Measurements from ENCODE around the gene CYP2W1. TPM values are rescaled to one million over a fixed set of nuclear protein-coding genes. Genes with fewer than 3 reads are reported as not detected.

CYP2W1 gene
- total RNA-seq, 1 experiment from 2014 or later = not detected

- Histone ChIP-seq H3K4me3 (replicated peaks in 1 of 2; ENCODE audit: low read depth in 1 of 2, low read length in 2 of 2) (no peak overlapping the region), H3K36me3 (ENCODE audit: control insufficient read depth in 1 of 2, insufficient read depth in 2 of 2, low read length in 2 of 2) (no peaks in the 10 kb centered on the region; a peak in 1 of 4 replicates), H3K4me1 (ENCODE audit: control insufficient read depth in 1 of 2, insufficient read depth in 2 of 2, low read length in 2 of 2) (peaks cover 0 to 9% of the 10 kb centered on the region in 2 experiments; a peak in 2 of 4 replicates), H3K9me3 (ENCODE audit: control insufficient read depth in 1 of 2, insufficient read depth in 1 of 2, low read depth in 1 of 2, low read length in 2 of 2) (no peaks in the 10 kb centered on the region), H3K9me2 (ENCODE audit: insufficient read depth) (no peaks in the 10 kb centered on the region), H3K9ac (ENCODE audit: low read length) (no peak overlapping the region), H3K27me3 (ENCODE audit: insufficient read depth, low read length) (no peaks in the 10 kb centered on the region), H3K79me2 (ENCODE audit: insufficient read depth, low read length) (no peaks in the 10 kb centered on the region), H2AFZ (ENCODE audit: low read depth, low read length, poor library complexity, severe bottlenecking) (no peak overlapping the region), H3K27ac (ENCODE audit: low read depth, low read length) (no peak overlapping the region), H3K4me2 (ENCODE audit: low read length) (no peak overlapping the region), H4K20me1 (ENCODE audit: insufficient read depth) (no peaks in the 10 kb centered on the region)
- TF ChIP-seq ZFX (IDR thresholded peaks at IDR 0.05) = no peak
- no peak for TF ChIP-seq YY1 (IDR thresholded peaks at IDR 0.05; ENCODE audit: extremely low read depth, insufficient replicate concordance, low read depth, low read length)
- no peak for TF ChIP-seq TCF7L2 (IDR thresholded peaks at IDR 0.05; ENCODE audit: borderline replicate concordance, extremely low read depth, insufficient read depth, insufficient read length)
- no peak for TF ChIP-seq EZH2phosphoT487 (IDR thresholded peaks at IDR 0.05; ENCODE audit: borderline replicate concordance)
- TF ChIP-seq SIN3A (IDR thresholded peaks at IDR 0.05; ENCODE audit: low read depth) = no peak
- TF ChIP-seq SRF (IDR thresholded peaks at IDR 0.05; ENCODE audit: low read depth) = no peak
- TF ChIP-seq JUND (IDR thresholded peaks at IDR 0.05) = no peak
- no peak for TF ChIP-seq RAD21 (IDR thresholded peaks at IDR 0.05; ENCODE audit: low read depth)
- TF ChIP-seq CBX3 (IDR thresholded peaks at IDR 0.05; ENCODE audit: low read depth) = no peak
- no peak for TF ChIP-seq FOSL1 (IDR thresholded peaks at IDR 0.05; ENCODE audit: low read depth)
- TF ChIP-seq MAX (IDR thresholded peaks at IDR 0.05) = no peak
- TF ChIP-seq CEBPB (IDR thresholded peaks at IDR 0.05; ENCODE audit: low read depth) = no peak
- no peak for TF ChIP-seq POLR2A (IDR thresholded peaks at IDR 0.05; ENCODE audit: borderline replicate concordance, extremely low read depth, insufficient read depth, insufficient read length)
- TF ChIP-seq EZH2 (IDR thresholded peaks at IDR 0.05) = no peak
- TF ChIP-seq SP1 (IDR thresholded peaks at IDR 0.05; ENCODE audit: low read depth) = no peak
- no peak for TF ChIP-seq ATF3 (IDR thresholded peaks at IDR 0.05)
- no peak for TF ChIP-seq ELF1 (IDR thresholded peaks at IDR 0.05; ENCODE audit: borderline replicate concordance, low read depth)
- TF ChIP-seq EGR1 (IDR thresholded peaks at IDR 0.05; ENCODE audit: low read depth) = no peak
- TF ChIP-seq ZBTB33 (IDR thresholded peaks at IDR 0.05; ENCODE audit: extremely low read depth, insufficient replicate concordance, low read length) = no peak
- ChIA-PET RAD21 (ENCODE audit: low non-redundant PET in 1 of 2, low total read pairs in 2 of 2, uncharacterized antibody in 2 of 2, unreplicated experiment in 2 of 2) (no interaction called here), CTCF (interaction anchor here (2.0 kb wide), 1 partner anchor 69 kb away, joined by 5 read pairs; no protein-coding TSS in a partner anchor), POLR2A (no interaction called here)
- intact Hi-C loops (cut with micrococcal nuclease) = no loop called here
- DNase-seq (ENCODE audit: low read depth, low spot score) (no peak), ATAC-seq (no peak)
- BruUV-seq (replicated peaks) = no TSS peak
Observed at GRCh38 chr7:996079-996872, 13.3 kb downstream of the CYP2W1 start.
